ENCODE results near the gene GRID2.

DNA sequence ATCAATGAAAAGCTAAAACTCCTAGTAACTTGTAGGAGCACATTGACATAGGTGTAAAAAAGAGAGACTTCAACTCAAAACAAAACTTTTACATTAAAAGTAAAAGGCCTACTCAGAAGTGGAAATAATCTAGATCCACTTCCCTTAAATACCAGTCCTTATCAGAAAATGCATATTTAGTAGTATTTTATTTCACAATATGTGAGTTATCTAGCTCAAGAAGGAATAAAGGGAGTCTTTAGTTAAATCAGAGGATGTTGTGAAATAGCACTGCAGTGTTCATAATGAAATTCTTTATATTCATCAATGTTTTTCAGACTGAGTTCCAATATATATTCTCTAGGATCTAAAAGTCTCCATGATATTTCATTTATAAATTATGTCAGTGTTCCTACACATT lies 715.0 kb downstream of the GRID2 start:
- TF ChIP-seq, protein P1, sequence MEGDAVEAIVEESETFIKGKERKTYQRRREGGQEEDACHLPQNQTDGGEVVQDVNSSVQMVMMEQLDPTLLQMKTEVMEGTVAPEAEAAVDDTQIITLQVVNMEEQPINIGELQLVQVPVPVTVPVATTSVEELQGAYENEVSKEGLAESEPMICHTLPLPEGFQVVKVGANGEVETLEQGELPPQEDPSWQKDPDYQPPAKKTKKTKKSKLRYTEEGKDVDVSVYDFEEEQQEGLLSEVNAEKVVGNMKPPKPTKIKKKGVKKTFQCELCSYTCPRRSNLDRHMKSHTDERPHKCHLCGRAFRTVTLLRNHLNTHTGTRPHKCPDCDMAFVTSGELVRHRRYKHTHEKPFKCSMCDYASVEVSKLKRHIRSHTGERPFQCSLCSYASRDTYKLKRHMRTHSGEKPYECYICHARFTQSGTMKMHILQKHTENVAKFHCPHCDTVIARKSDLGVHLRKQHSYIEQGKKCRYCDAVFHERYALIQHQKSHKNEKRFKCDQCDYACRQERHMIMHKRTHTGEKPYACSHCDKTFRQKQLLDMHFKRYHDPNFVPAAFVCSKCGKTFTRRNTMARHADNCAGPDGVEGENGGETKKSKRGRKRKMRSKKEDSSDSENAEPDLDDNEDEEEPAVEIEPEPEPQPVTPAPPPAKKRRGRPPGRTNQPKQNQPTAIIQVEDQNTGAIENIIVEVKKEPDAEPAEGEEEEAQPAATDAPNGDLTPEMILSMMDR (IDR thresholded peaks at IDR 0.05): no peak
- no peak for TF ChIP-seq POLR2A (IDR thresholded peaks at IDR 0.05)
